Measurements from ENCODE around the gene MISP3. TPM values are rescaled to one million over a fixed set of nuclear protein-coding genes. Genes with fewer than 3 reads are reported as not detected.

The MISP3 gene
- total and polyA plus RNA-seq, 8 donors: 1.9 to 10.8 (median 2.6) TPM

- peaks cover 0 to 64% of the 10 kb centered on the region in 2 donors for H3K36me3 ChIP-seq
Measured at GRCh38 chr19:14096272-14096992, 23.8 kb downstream of the MISP3 start.

GRCh38 chr19:14097532-14098151, 25.1 kb downstream of the MISP3 start:
- Histone ChIP-seq H3K4me1 (no peaks in the 10 kb centered on the region), H3K4me3 (no peak overlapping the region), H3K9me3 (peaks cover 0 to 11% of the 10 kb centered on the region in 2 donors), H3K36me3 (peaks cover 0 to 76% of the 10 kb centered on the region in 2 donors), H3K27ac (no peak overlapping the region), H3K27me3 (no peaks in the 10 kb centered on the region)
- ATAC-seq (no peak), DNase-seq (no peak)
- no peak for TF ChIP-seq CTCF (IDR thresholded peaks at IDR 0.05)
- intact Hi-C loops (cut with DNase I): no loop called here

More at GRCh38 chr19:14096272-14096992, 23.8 kb downstream of the MISP3 start:
- Histone ChIP-seq H3K4me1 (peaks cover 3 to 10% of the 10 kb centered on the region in 2 donors), H3K4me3 (no peak overlapping the region), H3K9me3 (peaks cover 0 to 11% of the 10 kb centered on the region in 2 donors), H3K27me3 (no peaks in the 10 kb centered on the region), H3K27ac (no peak overlapping the region)
- ATAC-seq (no peak), DNase-seq (no peak)
- intact Hi-C loops (cut with DNase I): no loop called here
- no peak for TF ChIP-seq CTCF (IDR thresholded peaks at IDR 0.05)

- intact Hi-C loops (cut with DNase I): no loop called here
- H3K27me3 ChIP-seq: no peaks in the 10 kb centered on the region
- H3K36me3 ChIP-seq: peaks cover 0 to 100% of the 10 kb centered on the region in 2 donors
- H3K4me1 ChIP-seq: no peaks in the 10 kb centered on the region
- H3K9me3 ChIP-seq: no peaks in the 10 kb centered on the region
- no peak overlapping the region for H3K4me3 ChIP-seq
- TF ChIP-seq CTCF (IDR thresholded peaks at IDR 0.05): no peak
- H3K27ac ChIP-seq: no peak overlapping the region
- no peak for DNase-seq
- no peak for ATAC-seq
Measured at GRCh38 chr19:14101003-14101545, 28.5 kb downstream of the MISP3 start.

- Histone ChIP-seq H3K27ac (no peak overlapping the region), H3K27me3 (no peaks in the 10 kb centered on the region), H3K9me3 (no peaks in the 10 kb centered on the region), H3K4me3 (no peak overlapping the region), H3K4me1 (no peaks in the 10 kb centered on the region), H3K36me3 (peaks cover 0 to 100% of the 10 kb centered on the region in 2 donors)
- no peak for DNase-seq
- no peak for ATAC-seq
- intact Hi-C loops (cut with DNase I): no loop called here
- no peak for TF ChIP-seq CTCF (IDR thresholded peaks at IDR 0.05)
Measured at GRCh38 chr19:14102102-14102696, 29.6 kb downstream of the MISP3 start.

GRCh38 chr19:14102756-14103155, 30.2 kb downstream of the MISP3 start:
- no peak overlapping the region for H3K4me3 ChIP-seq
- TF ChIP-seq CTCF (IDR thresholded peaks at IDR 0.05): no peak
- no peaks in the 10 kb centered on the region for H3K27me3 ChIP-seq
- DNase-seq (no peak), ATAC-seq (no peak)
- no peaks in the 10 kb centered on the region for H3K9me3 ChIP-seq
- intact Hi-C loops (cut with DNase I): no loop called here
- H3K36me3 ChIP-seq: peaks cover 0 to 99% of the 10 kb centered on the region in 2 donors
- H3K4me1 ChIP-seq: no peaks in the 10 kb centered on the region
- no peak overlapping the region for H3K27ac ChIP-seq

Measured in left lung (tissue), 10 donors.